ENCODE results near the gene SYNJ2. TPM values are rescaled to one million over a fixed set of nuclear protein-coding genes. Genes with fewer than 3 reads are reported as not detected.

Gene SYNJ2
- total RNA-seq, 1 donor from 2014 or later = 8.3 TPM

DNA sequence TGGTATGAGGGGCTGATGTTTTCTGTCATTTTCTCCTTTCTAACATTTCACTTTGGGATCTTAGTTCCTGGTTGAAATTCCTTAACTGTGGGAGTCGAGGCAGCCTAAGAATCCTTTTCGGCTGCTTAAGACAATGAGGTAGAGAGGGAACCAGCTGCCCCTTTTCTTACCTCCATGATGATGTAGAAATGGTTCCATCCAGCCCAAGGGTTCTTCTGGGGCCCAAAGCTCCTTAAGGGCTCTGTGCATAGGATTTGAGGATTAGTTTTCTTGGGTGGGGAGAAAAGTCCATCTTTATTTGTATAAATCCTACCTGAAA lies 33.5 kb downstream of the SYNJ2 start:
- Histone ChIP-seq H3K27ac (no peak overlapping the region), H3K9me3 (no peaks in the 10 kb centered on the region), H3K4me3 (no peak overlapping the region), H3K36me3 (no peaks in the 10 kb centered on the region), H3K4me1 (peaks cover 5% of the 10 kb centered on the region), H3K27me3 (no peaks in the 10 kb centered on the region)
- TF ChIP-seq POLR2AphosphoS5 (IDR thresholded peaks at IDR 0.05; ENCODE audit: insufficient read depth in 1 of 2, low read depth in 1 of 2) (no peak), POLR2A (IDR thresholded peaks at IDR 0.05) (no peak)
- TF ChIP-seq, protein P1, sequence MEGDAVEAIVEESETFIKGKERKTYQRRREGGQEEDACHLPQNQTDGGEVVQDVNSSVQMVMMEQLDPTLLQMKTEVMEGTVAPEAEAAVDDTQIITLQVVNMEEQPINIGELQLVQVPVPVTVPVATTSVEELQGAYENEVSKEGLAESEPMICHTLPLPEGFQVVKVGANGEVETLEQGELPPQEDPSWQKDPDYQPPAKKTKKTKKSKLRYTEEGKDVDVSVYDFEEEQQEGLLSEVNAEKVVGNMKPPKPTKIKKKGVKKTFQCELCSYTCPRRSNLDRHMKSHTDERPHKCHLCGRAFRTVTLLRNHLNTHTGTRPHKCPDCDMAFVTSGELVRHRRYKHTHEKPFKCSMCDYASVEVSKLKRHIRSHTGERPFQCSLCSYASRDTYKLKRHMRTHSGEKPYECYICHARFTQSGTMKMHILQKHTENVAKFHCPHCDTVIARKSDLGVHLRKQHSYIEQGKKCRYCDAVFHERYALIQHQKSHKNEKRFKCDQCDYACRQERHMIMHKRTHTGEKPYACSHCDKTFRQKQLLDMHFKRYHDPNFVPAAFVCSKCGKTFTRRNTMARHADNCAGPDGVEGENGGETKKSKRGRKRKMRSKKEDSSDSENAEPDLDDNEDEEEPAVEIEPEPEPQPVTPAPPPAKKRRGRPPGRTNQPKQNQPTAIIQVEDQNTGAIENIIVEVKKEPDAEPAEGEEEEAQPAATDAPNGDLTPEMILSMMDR (IDR thresholded peaks at IDR 0.05) = no peak
- no peak for DNase-seq (ENCODE audit: extremely low spot score in 2 of 2)
- intact Hi-C loops (cut with DNase I) = no loop called here

DNA sequence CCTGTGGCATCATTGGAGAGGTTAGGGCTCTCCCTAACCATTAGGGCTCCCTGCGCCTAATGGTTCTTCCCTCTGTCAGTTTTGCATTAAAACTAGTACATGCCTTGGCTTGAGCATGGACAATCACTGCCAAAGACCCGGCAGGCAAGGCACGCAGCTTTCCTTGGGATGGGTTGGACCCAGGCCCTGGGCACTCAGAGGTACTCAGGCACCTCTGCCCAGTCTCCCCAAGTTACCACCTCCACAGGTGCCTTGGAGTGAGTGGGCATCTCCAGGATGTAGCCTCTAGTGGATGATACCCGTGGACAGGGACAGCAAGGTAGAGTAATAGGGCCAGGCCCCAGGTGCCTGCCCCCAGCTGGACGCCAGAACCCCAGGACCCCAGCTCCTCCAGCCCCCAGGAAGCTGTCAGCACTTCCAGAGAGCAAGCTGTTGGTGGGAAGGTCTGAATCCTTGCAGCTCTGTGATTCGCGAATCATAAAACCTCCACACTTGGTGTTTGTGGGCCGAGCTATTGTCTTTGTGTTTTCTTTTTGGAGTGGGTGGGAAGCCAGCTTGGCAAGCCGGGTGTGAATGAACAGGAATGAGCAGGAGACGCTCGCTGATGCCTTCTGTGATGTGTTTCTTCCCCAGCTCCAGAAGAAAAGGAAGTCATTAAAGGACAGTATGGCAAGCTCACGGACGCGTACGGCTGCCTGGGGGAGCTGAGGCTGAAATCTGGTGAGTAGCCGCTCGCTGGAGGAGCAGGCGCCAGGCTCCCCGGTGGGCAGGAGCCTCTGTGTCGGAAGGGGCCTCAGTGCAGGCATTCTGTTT lies 35.1 kb downstream of the SYNJ2 start:
- Histone ChIP-seq H3K27me3 (no peaks in the 10 kb centered on the region), H3K9me3 (no peaks in the 10 kb centered on the region), H3K27ac (no peak overlapping the region), H3K36me3 (no peaks in the 10 kb centered on the region), H3K4me1 (peaks cover 5% of the 10 kb centered on the region), H3K4me3 (no peak overlapping the region)
- no peak for DNase-seq (ENCODE audit: extremely low spot score in 2 of 2)
- TF ChIP-seq POLR2A (IDR thresholded peaks at IDR 0.05) (no peak), POLR2AphosphoS5 (IDR thresholded peaks at IDR 0.05; ENCODE audit: insufficient read depth in 1 of 2, low read depth in 1 of 2) (no peak)
- TF ChIP-seq, protein P1 (IDR thresholded peaks at IDR 0.05) = no peak
- intact Hi-C loops (cut with DNase I) = no loop called here

DNA sequence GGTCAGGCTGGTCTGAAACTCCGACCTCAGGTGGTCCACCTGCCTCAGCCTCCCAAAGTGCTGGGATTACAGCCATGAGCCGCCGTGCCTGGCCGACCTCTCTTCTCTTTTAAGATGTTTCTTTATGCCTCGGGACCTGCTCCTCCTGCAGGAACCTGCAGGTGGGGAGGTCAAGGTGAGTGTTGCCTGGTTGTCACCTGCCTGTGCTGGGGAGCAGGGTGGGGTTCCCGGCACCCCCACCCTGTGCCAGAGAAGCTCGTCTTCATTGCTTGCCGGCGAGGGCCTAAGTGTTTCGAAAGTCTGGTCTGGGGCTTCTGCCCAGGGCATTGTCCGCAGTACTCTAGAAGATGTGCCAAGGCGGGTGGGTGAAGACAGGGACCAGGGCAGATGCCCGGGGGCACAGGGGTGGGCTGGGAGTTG lies 36.0 kb downstream of the SYNJ2 start:
- H3K36me3 ChIP-seq = no peaks in the 10 kb centered on the region
- TF ChIP-seq POLR2AphosphoS5 (IDR thresholded peaks at IDR 0.05; ENCODE audit: insufficient read depth in 1 of 2, low read depth in 1 of 2) = no peak
- TF ChIP-seq, protein P1 (IDR thresholded peaks at IDR 0.05) = no peak
- TF ChIP-seq POLR2A (IDR thresholded peaks at IDR 0.05) = no peak
- DNase-seq (ENCODE audit: extremely low spot score in 2 of 2) = no peak
- no peaks in the 10 kb centered on the region for H3K9me3 ChIP-seq
- H3K27me3 ChIP-seq = no peaks in the 10 kb centered on the region
- no peak overlapping the region for H3K27ac ChIP-seq
- intact Hi-C loops (cut with DNase I) = no loop called here
- peaks cover 5% of the 10 kb centered on the region for H3K4me1 ChIP-seq
- H3K4me3 ChIP-seq = no peak overlapping the region

DNA sequence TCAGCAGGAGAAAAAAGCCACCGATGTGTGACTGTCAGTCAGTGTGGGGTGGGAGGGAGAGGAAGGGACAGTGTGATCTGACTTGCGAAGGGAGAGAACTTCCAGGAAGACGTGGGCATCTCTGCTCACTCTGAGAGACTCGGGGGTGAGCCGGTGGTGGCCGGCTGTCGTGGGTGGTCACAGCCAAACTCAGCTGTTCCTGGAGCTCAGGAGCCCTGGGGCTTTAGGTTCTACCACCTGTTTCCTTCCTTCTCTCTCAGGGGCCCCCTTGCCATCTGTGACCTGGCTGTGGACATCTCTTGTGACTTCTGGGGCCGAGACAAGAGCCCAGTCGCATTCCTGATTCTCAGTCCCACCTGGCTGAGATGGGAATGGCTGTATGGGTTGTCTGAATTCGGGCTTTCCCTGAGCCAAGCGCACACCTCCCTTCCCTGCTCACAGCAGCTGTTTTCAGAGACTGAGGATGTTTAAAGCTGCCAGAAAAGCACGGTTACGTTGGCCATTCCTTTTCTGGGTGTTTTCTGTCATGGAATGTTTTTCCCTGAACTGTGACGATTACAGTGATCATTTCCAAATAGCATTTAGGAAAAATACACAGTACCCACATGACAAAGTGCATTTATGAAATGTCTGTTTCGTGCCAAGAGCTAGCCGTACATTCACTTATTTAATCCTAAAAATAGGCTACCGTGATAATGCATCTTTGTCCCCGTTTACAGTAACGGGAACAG lies 36.5 kb downstream of the SYNJ2 start:
- peaks cover 5% of the 10 kb centered on the region for H3K4me1 ChIP-seq
- no peak overlapping the region for H3K4me3 ChIP-seq

More for the DNA sequence above, 36.5 kb downstream of the SYNJ2 start:
- Histone ChIP-seq H3K36me3 (no peaks in the 10 kb centered on the region), H3K27ac (no peak overlapping the region), H3K9me3 (no peaks in the 10 kb centered on the region), H3K27me3 (no peaks in the 10 kb centered on the region)
- intact Hi-C loops (cut with DNase I) = no loop called here
- no peak for TF ChIP-seq POLR2A (IDR thresholded peaks at IDR 0.05)
- TF ChIP-seq, protein P1 (IDR thresholded peaks at IDR 0.05) = no peak
- no peak for TF ChIP-seq POLR2AphosphoS5 (IDR thresholded peaks at IDR 0.05; ENCODE audit: insufficient read depth in 1 of 2, low read depth in 1 of 2)
- no peak for DNase-seq (ENCODE audit: extremely low spot score in 2 of 2)
